IMR-90 (cell line): ENCODE data around the gene ACACB. TPM values are rescaled to one million over a fixed set of nuclear protein-coding genes. Genes with fewer than 3 reads are reported as not detected.

ENCODE experiments used
- ATAC-seq: fragments of 200-7000 bp; cut with Tn5 transposase; 2 replicates; pipeline ENCODE4 v1.9.1; 2020; ENCODE audit warnings: low read depth, mild to moderate bottlenecking, moderate library complexity
- BruUV-seq: library from RNA; stranded (reverse); fragments of 400-500 nt; replicated peaks from 2 replicates; lab custom pipeline; 2021; lab: Mats Ljungman, UMichigan
- CTCF ChIA-PET: fragments of 300-600 bp; formaldehyde crosslinking; extraction: SDS; loops from one replicate; lab custom pipeline; 2021; ENCODE audit warnings: antibody characterized with exemption; lab: Yijun Ruan, JAX
- POLR2A ChIA-PET: fragments of 300-600 bp; sonication (Branson Sonifier 250); formaldehyde crosslinking; loops from one replicate; lab custom pipeline; 2022; ENCODE audit warnings: antibody characterized with exemption; ENCODE audit not compliant: unreplicated experiment; lab: Charles Lee
- DNase-seq: peaks from one replicate; pipeline ENCODE4 v3.0.0; 2013
- H2AFZ ChIP-seq: replicated peaks from 2 replicates; pipeline ENCODE3; 2013; ENCODE audit warnings: low read length, mild to moderate bottlenecking; ENCODE audit not compliant: poor library complexity
- H2AK5ac ChIP-seq: 2 replicates; pipeline ENCODE4 v1.6.1; 2013; ENCODE audit warnings: low read depth, low read length, inconsistent platforms
- H2AK9ac ChIP-seq: replicated peaks from 2 replicates; pipeline ENCODE3; 2013; ENCODE audit warnings: mild to moderate bottlenecking, low read depth, low read length, moderate library complexity; ENCODE audit not compliant: poor library complexity
- H2BK120ac ChIP-seq: 2 replicates; pipeline ENCODE4 v1.6.1; 2013; ENCODE audit warnings: low read depth, low read length, inconsistent platforms
- H2BK15ac ChIP-seq: 3 replicates; pipeline ENCODE4 v1.6.1; 2013; ENCODE audit warnings: low read depth, low read length, inconsistent platforms
- H2BK20ac ChIP-seq: 2 replicates; pipeline ENCODE4 v1.6.1; 2013; ENCODE audit warnings: low read depth, mild to moderate bottlenecking, inconsistent platforms, low read length, moderate library complexity
- H2BK5ac ChIP-seq: 2 replicates; pipeline ENCODE4 v1.6.1; 2013; ENCODE audit warnings: mild to moderate bottlenecking, low read depth, low read length, inconsistent platforms; ENCODE audit not compliant: poor library complexity, severe bottlenecking
- H3K14ac ChIP-seq: replicated peaks from 2 replicates; pipeline ENCODE4 v1.6.1; 2013; ENCODE audit warnings: low read depth, low read length, inconsistent platforms
- H3K18ac ChIP-seq: 2 replicates; pipeline ENCODE4 v1.6.1; 2013; ENCODE audit warnings: low read depth, low read length, control low read depth
- H3K23ac ChIP-seq: 2 replicates; pipeline ENCODE4 v1.6.1; 2013; ENCODE audit warnings: low read depth, low read length, inconsistent platforms
- H3K27ac ChIP-seq: 2 replicates; pipeline ENCODE4 v1.5.1; 2013; ENCODE audit warnings: mild to moderate bottlenecking, control low read depth, low read length; ENCODE audit not compliant: insufficient read depth
- H3K27me3 ChIP-seq: 2 replicates; pipeline ENCODE4 v1.6.1; 2013; ENCODE audit warnings: low read length; ENCODE audit not compliant: control insufficient read depth, insufficient read depth
- H3K36me3 ChIP-seq: 2 replicates; pipeline ENCODE4 v1.6.1; 2013; ENCODE audit warnings: low read length, mixed read lengths; ENCODE audit not compliant: control insufficient read depth, insufficient read depth
- H3K4ac ChIP-seq: 2 replicates; pipeline ENCODE4 v1.6.1; 2013; ENCODE audit warnings: low read depth, low read length, inconsistent platforms
- H3K4me1 ChIP-seq: 2 replicates; pipeline ENCODE4 v1.6.1; 2013; ENCODE audit warnings: low read length, mixed read lengths; ENCODE audit not compliant: control insufficient read depth, insufficient read depth
- H3K4me2 ChIP-seq: 2 replicates; pipeline ENCODE4 v1.6.1; 2013; ENCODE audit warnings: low read depth, mild to moderate bottlenecking, control low read depth, low read length, moderate library complexity
- H3K4me3 ChIP-seq: 2 replicates; pipeline ENCODE4 v1.5.1; 2013; ENCODE audit warnings: low read depth, mild to moderate bottlenecking, control low read depth, low read length, moderate library complexity; ENCODE audit not compliant: insufficient read depth
- H3K56ac ChIP-seq: 2 replicates; pipeline ENCODE4 v1.6.1; 2013; ENCODE audit warnings: low read length, inconsistent platforms; ENCODE audit not compliant: insufficient read depth; ENCODE audit errors: extremely low read depth
- H3K79me1 ChIP-seq, 2 experiments: 2 replicates each; pipeline ENCODE4 v1.6.1; 2013; ENCODE audit warnings: low read length in 2 of 2, inconsistent platforms in 1 of 2, low read depth in 1 of 2
- H3K9ac ChIP-seq: 2 replicates; pipeline ENCODE4 v1.6.1; 2013; ENCODE audit warnings: low read depth, low read length, control low read depth
- H3K9me1 ChIP-seq: 2 replicates; pipeline ENCODE4 v1.6.1; 2013; ENCODE audit warnings: low read length, inconsistent platforms; ENCODE audit not compliant: insufficient read depth
- H3K9me3 ChIP-seq: 2 replicates; pipeline ENCODE4 v1.6.1; 2013; ENCODE audit warnings: low read length; ENCODE audit not compliant: control insufficient read depth, insufficient read depth
- H4K20me1 ChIP-seq: 2 replicates; pipeline ENCODE4 v1.6.1; 2013; ENCODE audit warnings: low read length, inconsistent platforms; ENCODE audit not compliant: insufficient read depth
- H4K5ac ChIP-seq: 2 replicates; pipeline ENCODE4 v1.6.1; 2013; ENCODE audit warnings: mild to moderate bottlenecking, low read depth, low read length, control low read depth
- H4K8ac ChIP-seq, 2 experiments: 2 replicates each; pipeline ENCODE4 v1.6.1; 2013; ENCODE audit warnings: low read depth in 2 of 2, low read length in 2 of 2, control low read depth in 1 of 2, inconsistent platforms in 1 of 2
- H4K91ac ChIP-seq: 2 replicates; pipeline ENCODE4 v1.6.1; 2013; ENCODE audit warnings: low read depth, low read length, inconsistent platforms; ENCODE audit not compliant: insufficient read depth
- CEBPB ChIP-seq: IDR thresholded peaks from 2 replicates; pipeline ENCODE4 v1.6.1; 2012; ENCODE audit warnings: low read depth, low read length, improper control_type of control experiment
- CHD1 ChIP-seq: IDR thresholded peaks from 2 replicates; pipeline ENCODE4 v1.6.1; 2012; ENCODE audit warnings: low read depth, low read length, improper control_type of control experiment
- FOS ChIP-seq: fragments of 150-350 bp; IDR thresholded peaks from 2 replicates; pipeline ENCODE4 v1.6.1; 2016; ENCODE audit warnings: low read depth, low read length
- MAFK ChIP-seq: IDR thresholded peaks from 2 replicates; pipeline ENCODE4 v1.6.1; 2012; ENCODE audit warnings: low read depth, low read length, improper control_type of control experiment
- MAZ ChIP-seq: IDR thresholded peaks from 2 replicates; pipeline ENCODE4 v1.6.1; 2012; ENCODE audit warnings: low read depth, mild to moderate bottlenecking, low read length, improper control_type of control experiment, moderate library complexity, borderline replicate concordance
- RCOR1 ChIP-seq: IDR thresholded peaks from 2 replicates; pipeline ENCODE4 v1.6.1; 2012; ENCODE audit warnings: mild to moderate bottlenecking, low read length, improper control_type of control experiment; ENCODE audit not compliant: insufficient replicate concordance
- USF2 ChIP-seq: fragments of 150-350 bp; IDR thresholded peaks from 2 replicates; pipeline ENCODE4 v1.6.1; 2017; ENCODE audit warnings: mild to moderate bottlenecking, antibody characterized with exemption, low read length, low read depth
- WGBS, 2 experiments: methylation state at CpG; one replicate each; pipeline versions ENCODE4 v1.1.5 to v1.1.7; 2013; ENCODE audit warnings: missing lambda C conversion rate in 2 of 2; ENCODE audit not compliant: insufficient read length in 1 of 2; ENCODE audit errors: extremely low coverage in 2 of 2; 5-methylcytosine and 5-hydroxymethylcytosine counted together
- dilution Hi-C: fragments of 300-500 bp; cut with HindIII; formaldehyde crosslinking; loops from one replicate; pipeline ENCODE4 v1.14.3; 2018; ENCODE audit warnings: low sequenced_read_pairs; ENCODE audit not compliant: unreplicated experiment
- in situ Hi-C: fragments of 300-500 bp; cut with MboI; formaldehyde crosslinking; loops from 3 replicates; pipeline ENCODE4 v1.14.3; 2019; ENCODE audit warnings: low sequenced_read_pairs, inconsistent platforms, mixed read lengths
- intact Hi-C: fragments of 100-400 bp; cut with micrococcal nuclease; formaldehyde crosslinking; loops from 2 replicates; pipeline ENCODE4 v1.10.0; 2022
- polyA plus RNA-seq, 3 experiments: library from polyadenylated mRNA; depleted of rRNA; stranded (reverse); fragments of >200 nt; gene quantifications; 2 replicates each; pipeline ENCODE4 v1.2.3, GENCODE V29; 2012; ENCODE audit warnings: low replicate concordance in 1 of 3
- total RNA-seq: library from RNA; depleted of rRNA; stranded (reverse); fragments of >200 nt; gene quantifications from 2 replicates; pipeline ENCODE4 v1.2.3, GENCODE V29; 2012

ACACB gene
- total and polyA plus RNA-seq, 2 of the 4 experiments (the other 2 are of a cell fraction): 2.0 to 2.1 TPM

- no CpG with 5 or more reads among the region's 2 CpGs for WGBS, 2 experiments
- TF ChIP-seq MAZ: no peak
- no peak for TF ChIP-seq RCOR1
- no peak for TF ChIP-seq USF2
- TF ChIP-seq MAFK: no peak
- no peak for TF ChIP-seq FOS
- TF ChIP-seq CHD1: no peak
- no peak for TF ChIP-seq CEBPB
- Histone ChIP-seq H4K20me1 (no peaks in the 10 kb centered on the region), H2BK120ac (no peak overlapping the region), H3K9me3 (no peaks in the 10 kb centered on the region), H3K18ac (no peak overlapping the region), H3K27me3 (peaks cover 3% of the 10 kb centered on the region; the same call in 1 of the 2 replicates), H4K91ac (no peak overlapping the region), H3K4me1 (no peaks in the 10 kb centered on the region), H3K4me2 (no peak overlapping the region), H3K79me1 (no peaks in the 10 kb centered on the region), H3K23ac (no peak overlapping the region), H2BK20ac (no peak overlapping the region), H3K4me3 (no peak overlapping the region), H4K5ac (no peak overlapping the region), H2BK15ac (no peak overlapping the region), H3K4ac (no peak overlapping the region), H3K36me3 (no peaks in the 10 kb centered on the region), H3K27ac (no peak overlapping the region), H4K8ac (no peak overlapping the region), H3K56ac (no peak overlapping the region), H3K14ac (no peak overlapping the region), H2AK9ac (no peak overlapping the region), H2BK5ac (no peak overlapping the region), H2AK5ac (no peak overlapping the region), H3K9ac (no peak overlapping the region), H3K9me1 (no peaks in the 10 kb centered on the region), H2AFZ (no peak overlapping the region)
- DNase-seq (no peak), ATAC-seq (no peak)
- ChIA-PET POLR2A (no interaction called here), CTCF (interaction anchor here (0.7 kb wide), 1 partner anchor 371 kb away, joined by 3 read pairs; no protein-coding TSS in a partner anchor)
- dilution Hi-C loops: no loop called here
- in situ Hi-C loops: no loop called here
- BruUV-seq: no TSS peak
- intact Hi-C loops: no loop called here
Measured at GRCh38 chr12:109137055-109137454, 20.7 kb downstream of the ACACB start.
